ENCODE measurements around the gene OSCAR.

OSCAR gene

GRCh38 chr19:54136086-54136863 lies 35.7 kb upstream of the OSCAR start:
- no peak for TF ChIP-seq EZH2 (optimal IDR thresholded peaks at IDR 0.05; ENCODE audit: low read depth, low read length)
- TF ChIP-seq EZH2phosphoT487 (IDR thresholded peaks at IDR 0.05; ENCODE audit: low read length) = no peak
- no peak for TF ChIP-seq CTCF (IDR thresholded peaks at IDR 0.05; ENCODE audit: low read length)
- Histone ChIP-seq H3K79me2 (ENCODE audit: low read length) (peaks cover 37% of the 10 kb centered on the region), H4K20me1 (ENCODE audit: insufficient read depth, low read length) (peaks cover 6% of the 10 kb centered on the region; the same call in 1 of the 2 replicates), H3K9me3 (replicated peaks; ENCODE audit: insufficient read depth, low read length) (no peaks in the 10 kb centered on the region), H3K4me3 (ENCODE audit: low read length) (peak overlapping the region; percentile 69), H3K9me2 (replicated peaks; ENCODE audit: insufficient read depth, low read length) (no peaks in the 10 kb centered on the region), H3K27me3 (replicated peaks; ENCODE audit: insufficient read depth, low read length) (no peaks in the 10 kb centered on the region), H3K27ac (ENCODE audit: low read length) (peak overlapping the region; percentile 24; the same call in 1 of the 2 replicates), H3K4me2 (ENCODE audit: low read depth, low read length) (peak overlapping the region; percentile 86), H2AFZ (ENCODE audit: low read length) (peak overlapping the region; percentile 75), H3K36me3 (replicated peaks; ENCODE audit: insufficient read depth, low read length) (no peaks in the 10 kb centered on the region), H3K9ac (ENCODE audit: low read length) (peak overlapping the region; percentile 35; the same call in 1 of the 2 replicates), H3K4me1 (ENCODE audit: low read length) (peaks cover 10% of the 10 kb centered on the region), H3F3A (ENCODE audit: insufficient read depth, low read length) (no peaks in the 10 kb centered on the region)
- DNase-seq = peak; percentile 27

DNA sequence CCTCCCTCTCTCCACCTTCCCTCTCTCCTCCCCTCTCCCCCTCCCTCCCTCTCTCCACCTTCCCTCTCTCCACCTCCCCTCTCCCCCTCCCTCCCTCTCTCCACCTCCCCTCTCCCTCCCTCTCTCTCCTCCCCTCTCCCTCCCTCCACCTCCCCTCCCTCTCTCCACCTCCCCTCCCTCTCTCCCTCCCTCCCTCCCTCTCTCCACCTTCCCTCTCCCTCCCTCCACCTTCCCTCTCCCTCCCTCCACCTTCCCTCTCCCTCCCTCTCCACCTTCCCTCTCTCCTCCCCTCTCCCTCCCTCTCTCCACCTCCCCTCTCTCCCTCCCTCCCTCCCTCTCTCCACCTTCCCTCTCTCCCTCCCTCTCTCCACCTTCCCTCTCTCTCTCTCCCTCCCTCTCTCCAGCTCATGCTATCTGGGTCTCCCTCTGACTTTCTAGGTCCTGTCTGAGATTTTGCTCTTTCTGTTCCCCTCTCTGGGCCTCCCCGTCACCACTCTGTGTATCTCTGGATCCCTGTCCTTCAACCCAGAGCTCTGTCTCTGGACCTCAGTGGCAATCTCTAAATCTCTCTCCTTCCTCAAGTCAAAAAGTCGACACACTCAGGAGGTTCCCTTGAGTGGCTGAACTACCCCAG lies 33.5 kb upstream of the OSCAR start:
- Histone ChIP-seq H3K36me3 (replicated peaks; ENCODE audit: insufficient read depth, low read length) (no peaks in the 10 kb centered on the region), H3K9me3 (replicated peaks; ENCODE audit: insufficient read depth, low read length) (no peaks in the 10 kb centered on the region), H4K20me1 (ENCODE audit: insufficient read depth, low read length) (no peaks in the 10 kb centered on the region), H3K27ac (ENCODE audit: low read length) (no peak overlapping the region), H3K27me3 (replicated peaks; ENCODE audit: insufficient read depth, low read length) (no peaks in the 10 kb centered on the region), H3K4me2 (ENCODE audit: low read depth, low read length) (no peak overlapping the region), H3K4me3 (ENCODE audit: low read length) (no peak overlapping the region), H3K4me1 (ENCODE audit: low read length) (peaks cover 9% of the 10 kb centered on the region), H3K9me2 (replicated peaks; ENCODE audit: insufficient read depth, low read length) (no peaks in the 10 kb centered on the region), H3K9ac (ENCODE audit: low read length) (no peak overlapping the region), H3K79me2 (ENCODE audit: low read length) (peaks cover 15% of the 10 kb centered on the region), H2AFZ (ENCODE audit: low read length) (no peak overlapping the region), H3F3A (ENCODE audit: insufficient read depth, low read length) (no peaks in the 10 kb centered on the region)
- DNase-seq = no peak
- TF ChIP-seq EZH2 (optimal IDR thresholded peaks at IDR 0.05; ENCODE audit: low read depth, low read length) (no peak), CTCF (IDR thresholded peaks at IDR 0.05; ENCODE audit: low read length) (no peak), EZH2phosphoT487 (IDR thresholded peaks at IDR 0.05; ENCODE audit: low read length) (no peak)

GRCh38 chr19:54133312-54133956 lies 32.8 kb upstream of the OSCAR start:
- Histone ChIP-seq H3K9me3 (replicated peaks; ENCODE audit: insufficient read depth, low read length) (no peaks in the 10 kb centered on the region), H3F3A (ENCODE audit: insufficient read depth, low read length) (no peaks in the 10 kb centered on the region), H3K9ac (ENCODE audit: low read length) (no peak overlapping the region), H3K4me2 (ENCODE audit: low read depth, low read length) (no peak overlapping the region), H3K4me3 (ENCODE audit: low read length) (no peak overlapping the region), H3K4me1 (ENCODE audit: low read length) (peaks cover 4% of the 10 kb centered on the region; the same call in 1 of the 2 replicates), H4K20me1 (ENCODE audit: insufficient read depth, low read length) (no peaks in the 10 kb centered on the region), H3K27ac (ENCODE audit: low read length) (no peak overlapping the region), H2AFZ (ENCODE audit: low read length) (no peak overlapping the region), H3K79me2 (ENCODE audit: low read length) (peaks cover 8% of the 10 kb centered on the region), H3K9me2 (replicated peaks; ENCODE audit: insufficient read depth, low read length) (no peaks in the 10 kb centered on the region), H3K36me3 (replicated peaks; ENCODE audit: insufficient read depth, low read length) (no peaks in the 10 kb centered on the region), H3K27me3 (replicated peaks; ENCODE audit: insufficient read depth, low read length) (no peaks in the 10 kb centered on the region)
- TF ChIP-seq EZH2phosphoT487 (IDR thresholded peaks at IDR 0.05; ENCODE audit: low read length) (no peak), EZH2 (optimal IDR thresholded peaks at IDR 0.05; ENCODE audit: low read depth, low read length) (no peak), CTCF (IDR thresholded peaks at IDR 0.05; ENCODE audit: low read length) (no peak)
- DNase-seq = peak; percentile 38
